ENCODE results near the gene MAP1LC3A. TPM values are rescaled to one million over a fixed set of nuclear protein-coding genes. Genes with fewer than 3 reads are reported as not detected.
A peak's percentile ranks its signal among the peaks of the same experiment; 100 is the strongest.

Gene MAP1LC3A
- total RNA-seq, 1 donor from 2014 or later = 11.0 TPM

DNA sequence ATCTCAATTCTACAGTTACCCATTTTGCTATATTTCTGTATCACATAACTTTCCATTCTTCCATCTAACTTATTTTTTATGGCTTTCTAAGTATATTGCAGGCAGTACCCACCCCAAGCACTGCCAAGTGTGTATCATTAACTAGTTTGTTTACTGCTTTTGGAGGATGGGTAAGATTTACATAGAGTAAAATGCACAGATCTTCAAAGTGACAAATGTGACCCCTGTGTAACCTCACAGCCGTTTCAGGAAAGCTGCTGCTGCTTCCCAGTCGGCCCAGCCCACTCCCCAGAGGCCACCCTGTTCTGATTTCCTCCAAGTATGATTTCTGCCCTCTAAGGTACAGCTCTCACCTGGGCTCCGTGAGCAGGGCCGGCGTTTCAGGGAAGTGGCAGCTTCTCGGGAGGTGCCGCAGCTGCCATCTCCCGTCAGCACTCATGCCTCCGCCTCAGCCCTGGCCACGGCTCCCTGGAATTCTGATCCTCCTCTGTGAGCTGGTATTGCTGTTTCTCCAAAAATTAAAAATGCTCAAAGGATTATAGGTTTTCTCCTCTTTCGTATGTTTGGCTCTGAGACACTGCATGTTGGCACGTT lies 15.0 kb upstream of the MAP1LC3A start:
- Histone ChIP-seq H3K36me3 (ENCODE audit: control insufficient read depth in 3 of 3, insufficient read depth in 3 of 3, low read length in 3 of 3) (peaks cover 17 to 27% (median 25%) of the 10 kb centered on the region in 3 donors), H3K9me3 (ENCODE audit: control insufficient read depth in 3 of 3, low read length in 3 of 3) (no peaks in the 10 kb centered on the region), H3K27me3 (ENCODE audit: control insufficient read depth in 3 of 3, insufficient read depth in 3 of 3, low read length in 3 of 3) (no peaks in the 10 kb centered on the region), H3K4me3 (ENCODE audit: low read length in 3 of 3) (no peak overlapping the region), H3K4me1 (ENCODE audit: control insufficient read depth in 3 of 3, insufficient read depth in 3 of 3, low read length in 3 of 3) (no peaks in the 10 kb centered on the region), H3K9ac (ENCODE audit: low read depth in 1 of 3, low read length in 3 of 3) (no peak overlapping the region), H3K27ac (ENCODE audit: low read depth, low read length) (no peak overlapping the region)

DNA sequence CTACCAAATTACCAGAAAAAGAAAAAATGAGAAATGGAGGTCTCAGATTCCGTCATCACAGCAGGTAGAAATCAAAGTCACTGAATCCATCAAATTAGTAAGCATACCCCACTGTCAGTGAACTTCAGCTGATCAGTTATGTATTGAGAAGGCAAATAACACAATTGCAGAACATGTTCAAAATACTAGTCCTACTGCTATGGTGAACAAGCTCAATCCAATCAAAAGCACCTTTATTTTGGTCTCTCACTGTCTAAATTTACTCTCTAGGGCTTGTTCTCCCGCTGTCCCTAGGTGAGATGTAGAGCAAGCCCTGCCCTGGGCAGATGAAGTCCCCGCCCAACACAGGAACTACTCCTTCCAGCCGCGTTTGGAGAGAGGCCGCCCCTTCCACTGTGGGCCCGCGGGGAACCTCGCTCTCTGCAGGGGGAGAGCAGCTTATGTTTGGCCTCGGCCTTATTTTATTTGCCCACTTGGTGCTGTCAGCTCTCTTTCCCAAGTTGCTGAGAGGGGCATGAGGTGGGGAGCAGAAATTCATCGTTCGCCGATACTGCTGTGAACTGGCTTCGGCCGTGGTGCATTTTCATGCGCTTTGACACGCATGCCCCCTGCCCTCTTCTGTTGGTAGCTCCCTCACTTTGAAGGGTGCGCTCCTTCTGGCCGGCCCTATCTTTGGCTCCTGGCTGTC lies 14.3 kb upstream of the MAP1LC3A start:
- H3K36me3 ChIP-seq (ENCODE audit: control insufficient read depth in 3 of 3, insufficient read depth in 3 of 3, low read length in 3 of 3) = peaks cover 17 to 27% (median 19%) of the 10 kb centered on the region in 3 donors
- H3K9me3 ChIP-seq (ENCODE audit: control insufficient read depth in 3 of 3, low read length in 3 of 3) = no peaks in the 10 kb centered on the region
- no peaks in the 10 kb centered on the region for H3K27me3 ChIP-seq (ENCODE audit: control insufficient read depth in 3 of 3, insufficient read depth in 3 of 3, low read length in 3 of 3)
- H3K27ac ChIP-seq (ENCODE audit: low read depth, low read length) = no peak overlapping the region
- no peaks in the 10 kb centered on the region for H3K4me1 ChIP-seq (ENCODE audit: control insufficient read depth in 3 of 3, insufficient read depth in 3 of 3, low read length in 3 of 3)
- H3K9ac ChIP-seq (ENCODE audit: low read depth in 1 of 3, low read length in 3 of 3) = no peak overlapping the region
- no peak overlapping the region for H3K4me3 ChIP-seq (ENCODE audit: low read length in 3 of 3)

DNA sequence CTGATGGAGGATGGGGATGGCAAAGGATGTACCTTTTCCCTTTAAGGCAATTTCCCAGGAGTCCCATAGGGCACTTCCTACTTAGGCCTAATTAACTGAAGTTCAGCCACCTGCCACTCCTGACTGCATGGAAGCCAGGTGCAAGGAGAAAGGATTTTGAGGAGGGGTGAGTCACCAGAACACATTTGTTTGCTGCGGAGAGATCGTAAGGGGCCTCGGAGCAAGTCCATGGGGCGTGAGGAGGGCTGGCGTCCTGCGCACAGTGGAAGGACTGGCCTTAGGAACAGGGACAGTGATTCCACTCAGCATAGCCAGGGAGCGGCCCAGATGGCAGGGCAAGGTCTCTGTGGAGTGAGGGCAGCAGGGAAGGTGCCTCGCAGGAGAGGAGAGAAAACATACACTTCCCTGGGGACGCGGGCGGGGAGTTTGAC lies 11.8 kb upstream of the MAP1LC3A start:
- H3K36me3 ChIP-seq (ENCODE audit: control insufficient read depth in 3 of 3, insufficient read depth in 3 of 3, low read length in 3 of 3) = peaks cover 2 to 7% (median 5%) of the 10 kb centered on the region in 3 donors

DNA sequence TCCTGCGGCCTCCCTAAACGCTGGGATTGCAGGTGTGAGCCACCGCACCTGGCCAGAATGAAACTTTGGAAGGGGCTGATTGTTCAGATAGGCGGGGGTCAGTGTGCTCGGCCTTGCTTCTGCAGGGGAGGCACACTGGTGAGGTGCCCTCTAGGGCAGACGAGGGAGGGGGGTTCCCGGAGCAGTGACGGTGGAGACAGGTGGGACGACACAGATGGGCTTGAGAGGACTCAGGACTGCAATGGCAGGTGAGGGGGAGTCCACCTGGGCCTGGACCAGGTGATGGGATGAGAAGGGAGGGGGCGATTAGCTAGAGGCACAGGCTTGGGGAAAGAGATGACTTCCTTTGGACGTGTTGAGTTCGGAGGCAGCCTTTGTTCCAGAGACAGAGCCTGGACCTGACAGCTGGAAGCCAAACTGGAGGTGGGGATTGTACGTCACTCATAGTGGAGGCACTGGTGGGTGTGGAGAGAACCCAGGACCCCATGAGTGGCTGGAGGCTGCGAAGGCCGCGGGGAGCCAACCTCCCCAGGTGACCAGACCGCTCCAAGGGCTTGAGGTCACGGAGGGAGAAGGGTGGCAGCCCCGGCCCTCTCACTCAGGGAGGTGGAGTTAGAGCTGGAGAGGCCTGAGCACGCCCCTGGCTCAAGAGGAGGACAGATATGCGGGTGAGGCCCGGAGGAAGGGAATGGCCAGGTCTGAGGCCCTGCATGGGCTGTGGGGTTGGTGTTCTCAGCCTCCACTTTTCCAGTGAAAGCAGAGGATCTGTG lies 10.5 kb upstream of the MAP1LC3A start:
- Histone ChIP-seq H3K27me3 (ENCODE audit: control insufficient read depth in 3 of 3, insufficient read depth in 3 of 3, low read length in 3 of 3) (no peaks in the 10 kb centered on the region), H3K9me3 (ENCODE audit: control insufficient read depth in 3 of 3, low read length in 3 of 3) (no peaks in the 10 kb centered on the region), H3K4me3 (ENCODE audit: low read length in 3 of 3) (no peak overlapping the region), H3K27ac (ENCODE audit: low read depth, low read length) (no peak overlapping the region), H3K36me3 (ENCODE audit: control insufficient read depth in 3 of 3, insufficient read depth in 3 of 3, low read length in 3 of 3) (no peaks in the 10 kb centered on the region), H3K4me1 (ENCODE audit: control insufficient read depth in 3 of 3, insufficient read depth in 3 of 3, low read length in 3 of 3) (peaks cover 0 to under 1% (median 0%) of the 10 kb centered on the region in 3 donors), H3K9ac (ENCODE audit: low read depth in 1 of 3, low read length in 3 of 3) (no peak overlapping the region)

More for the DNA sequence above, 11.8 kb upstream of the MAP1LC3A start:
- no peaks in the 10 kb centered on the region for H3K4me1 ChIP-seq (ENCODE audit: control insufficient read depth in 3 of 3, insufficient read depth in 3 of 3, low read length in 3 of 3)
- no peaks in the 10 kb centered on the region for H3K27me3 ChIP-seq (ENCODE audit: control insufficient read depth in 3 of 3, insufficient read depth in 3 of 3, low read length in 3 of 3)
- no peak overlapping the region for H3K9ac ChIP-seq (ENCODE audit: low read depth in 1 of 3, low read length in 3 of 3)
- no peak overlapping the region for H3K27ac ChIP-seq (ENCODE audit: low read depth, low read length)
- no peaks in the 10 kb centered on the region for H3K9me3 ChIP-seq (ENCODE audit: control insufficient read depth in 3 of 3, low read length in 3 of 3)
- H3K4me3 ChIP-seq (ENCODE audit: low read length in 3 of 3) = no peak overlapping the region

DNA sequence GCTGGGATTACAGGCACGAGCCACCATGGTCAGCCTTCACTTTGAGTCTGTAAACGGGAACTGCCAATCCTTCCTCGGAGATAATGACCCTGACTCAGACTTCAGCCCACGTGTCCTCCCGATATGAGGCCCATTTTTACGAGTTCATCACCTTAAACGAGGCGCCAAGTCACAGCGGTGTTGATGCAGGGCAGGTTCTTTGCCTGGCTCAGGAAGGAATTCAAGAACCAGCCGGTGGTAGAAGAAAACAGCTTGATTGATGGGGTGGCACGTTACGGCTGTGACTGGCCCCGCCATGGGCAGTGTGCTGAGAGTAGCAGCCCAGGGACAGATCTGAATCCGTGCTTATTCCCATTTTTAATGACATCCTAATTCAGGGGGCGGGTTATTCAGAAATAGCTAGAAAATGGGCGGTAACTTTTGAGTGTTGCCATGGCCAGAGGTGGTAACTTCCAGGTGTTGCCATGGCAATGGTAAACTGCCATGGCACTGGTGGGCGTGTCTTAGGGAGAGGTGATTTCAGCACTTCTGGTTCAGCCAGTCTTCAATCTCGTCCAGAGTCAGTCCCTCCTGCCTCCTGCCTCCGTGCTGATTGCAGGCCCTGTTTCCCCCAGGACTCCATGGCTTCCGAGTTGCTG lies 9.1 kb upstream of the MAP1LC3A start:
- no peaks in the 10 kb centered on the region for H3K27me3 ChIP-seq (ENCODE audit: control insufficient read depth in 3 of 3, insufficient read depth in 3 of 3, low read length in 3 of 3)
- H3K36me3 ChIP-seq (ENCODE audit: control insufficient read depth in 3 of 3, insufficient read depth in 3 of 3, low read length in 3 of 3) = no peaks in the 10 kb centered on the region
- no peak overlapping the region for H3K27ac ChIP-seq (ENCODE audit: low read depth, low read length)
- H3K9ac ChIP-seq (ENCODE audit: low read depth in 1 of 3, low read length in 3 of 3) = no peak overlapping the region
- peaks cover 3 to 9% (median 5%) of the 10 kb centered on the region in 3 donors for H3K4me1 ChIP-seq (ENCODE audit: control insufficient read depth in 3 of 3, insufficient read depth in 3 of 3, low read length in 3 of 3)
- H3K4me3 ChIP-seq (ENCODE audit: low read length in 3 of 3) = no peak overlapping the region
- no peaks in the 10 kb centered on the region for H3K9me3 ChIP-seq (ENCODE audit: control insufficient read depth in 3 of 3, low read length in 3 of 3)

DNA sequence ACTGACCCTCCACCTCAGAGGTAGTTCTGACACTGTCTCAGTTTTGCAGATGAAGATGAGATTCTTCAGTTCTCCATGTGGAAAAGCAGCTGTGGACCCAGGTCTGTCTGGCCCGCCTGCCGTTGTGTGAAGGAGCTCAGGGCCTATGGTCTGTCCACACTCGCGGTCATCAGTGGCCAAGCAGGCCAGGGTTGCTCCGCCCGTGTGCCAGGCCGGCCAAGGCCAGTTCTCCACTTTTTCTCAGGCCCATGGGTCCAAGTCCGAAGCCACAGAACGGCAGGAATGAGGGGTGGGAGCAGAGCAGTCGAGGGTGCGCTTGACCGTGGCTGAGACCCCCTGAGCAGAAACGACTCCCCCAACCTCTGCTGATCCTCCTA lies 8.6 kb upstream of the MAP1LC3A start:
- H3K27ac ChIP-seq (ENCODE audit: low read depth, low read length) = no peak overlapping the region
- no peak overlapping the region for H3K4me3 ChIP-seq (ENCODE audit: low read length in 3 of 3)
- H3K36me3 ChIP-seq (ENCODE audit: control insufficient read depth in 3 of 3, insufficient read depth in 3 of 3, low read length in 3 of 3) = no peaks in the 10 kb centered on the region

DNA sequence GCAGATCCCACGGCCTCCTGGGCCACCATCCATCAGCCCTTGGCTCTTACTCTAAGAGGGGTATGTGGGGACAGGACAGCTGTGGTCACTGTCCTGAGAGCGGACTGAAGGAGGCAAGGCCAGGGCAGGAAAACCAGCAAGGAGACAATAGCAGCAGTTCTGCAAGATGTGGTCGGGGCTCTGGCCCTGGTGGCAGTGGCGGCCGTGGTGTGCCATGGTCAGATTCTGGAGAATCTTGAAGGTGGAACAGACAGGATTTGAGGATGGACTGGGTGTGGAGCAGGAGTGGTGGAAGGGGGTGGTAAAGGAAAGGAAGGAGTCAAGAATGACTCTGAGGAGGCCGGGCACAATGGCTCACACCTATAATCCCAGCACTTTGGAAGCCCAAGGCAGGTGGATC lies 5.9 kb upstream of the MAP1LC3A start:
- H3K27me3 ChIP-seq (ENCODE audit: control insufficient read depth in 3 of 3, insufficient read depth in 3 of 3, low read length in 3 of 3) = no peaks in the 10 kb centered on the region
- no peak overlapping the region for H3K9ac ChIP-seq (ENCODE audit: low read depth in 1 of 3, low read length in 3 of 3)
- no peak overlapping the region for H3K4me3 ChIP-seq (ENCODE audit: low read length in 3 of 3)
- H3K4me1 ChIP-seq (ENCODE audit: control insufficient read depth in 3 of 3, insufficient read depth in 3 of 3, low read length in 3 of 3) = peaks cover 3 to 11% (median 5%) of the 10 kb centered on the region in 3 donors
- no peaks in the 10 kb centered on the region for H3K9me3 ChIP-seq (ENCODE audit: control insufficient read depth in 3 of 3, low read length in 3 of 3)
- no peaks in the 10 kb centered on the region for H3K36me3 ChIP-seq (ENCODE audit: control insufficient read depth in 3 of 3, insufficient read depth in 3 of 3, low read length in 3 of 3)
- no peak overlapping the region for H3K27ac ChIP-seq (ENCODE audit: low read depth, low read length)

More for the DNA sequence above, 8.6 kb upstream of the MAP1LC3A start:
- no peaks in the 10 kb centered on the region for H3K9me3 ChIP-seq (ENCODE audit: control insufficient read depth in 3 of 3, low read length in 3 of 3)
- H3K9ac ChIP-seq (ENCODE audit: low read depth in 1 of 3, low read length in 3 of 3) = no peak overlapping the region
- H3K27me3 ChIP-seq (ENCODE audit: control insufficient read depth in 3 of 3, insufficient read depth in 3 of 3, low read length in 3 of 3) = no peaks in the 10 kb centered on the region
- peaks cover 3 to 9% (median 5%) of the 10 kb centered on the region in 3 donors for H3K4me1 ChIP-seq (ENCODE audit: control insufficient read depth in 3 of 3, insufficient read depth in 3 of 3, low read length in 3 of 3)

DNA sequence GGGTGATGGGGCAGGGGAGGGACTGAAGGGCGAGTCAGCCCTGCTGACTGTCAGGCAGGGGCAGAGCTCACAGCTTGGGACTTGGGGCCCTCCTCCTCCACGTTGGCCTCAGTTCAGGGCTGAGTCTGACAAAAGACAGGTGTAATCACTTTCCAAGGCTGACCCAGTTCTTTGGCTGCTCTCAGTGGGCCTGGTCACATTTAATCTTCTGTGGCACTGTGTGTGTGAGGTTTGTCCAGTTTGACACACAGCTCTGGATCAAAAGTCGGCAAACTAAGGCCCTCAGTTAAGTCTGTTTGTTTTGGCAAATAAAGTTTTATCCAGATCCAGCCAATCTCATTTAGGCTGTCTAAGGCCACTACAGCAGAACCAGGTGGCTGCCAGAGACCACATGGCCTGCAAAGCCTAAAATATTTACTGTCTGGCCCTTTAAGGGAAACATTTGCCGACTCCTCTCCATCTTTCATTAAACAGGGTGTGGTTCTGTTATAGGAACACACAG lies 5.1 kb upstream of the MAP1LC3A start:
- no peaks in the 10 kb centered on the region for H3K9me3 ChIP-seq (ENCODE audit: control insufficient read depth in 3 of 3, low read length in 3 of 3)
- peaks cover 3 to 19% (median 10%) of the 10 kb centered on the region in 3 donors for H3K4me1 ChIP-seq (ENCODE audit: control insufficient read depth in 3 of 3, insufficient read depth in 3 of 3, low read length in 3 of 3)
- H3K36me3 ChIP-seq (ENCODE audit: control insufficient read depth in 3 of 3, insufficient read depth in 3 of 3, low read length in 3 of 3) = no peaks in the 10 kb centered on the region
- H3K27ac ChIP-seq (ENCODE audit: low read depth, low read length) = no peak overlapping the region
- no peaks in the 10 kb centered on the region for H3K27me3 ChIP-seq (ENCODE audit: control insufficient read depth in 3 of 3, insufficient read depth in 3 of 3, low read length in 3 of 3)
- no peak overlapping the region for H3K4me3 ChIP-seq (ENCODE audit: low read length in 3 of 3)
- H3K9ac ChIP-seq (ENCODE audit: low read depth in 1 of 3, low read length in 3 of 3) = peak overlapping the region in 1 of 3 donors; percentile 11

DNA sequence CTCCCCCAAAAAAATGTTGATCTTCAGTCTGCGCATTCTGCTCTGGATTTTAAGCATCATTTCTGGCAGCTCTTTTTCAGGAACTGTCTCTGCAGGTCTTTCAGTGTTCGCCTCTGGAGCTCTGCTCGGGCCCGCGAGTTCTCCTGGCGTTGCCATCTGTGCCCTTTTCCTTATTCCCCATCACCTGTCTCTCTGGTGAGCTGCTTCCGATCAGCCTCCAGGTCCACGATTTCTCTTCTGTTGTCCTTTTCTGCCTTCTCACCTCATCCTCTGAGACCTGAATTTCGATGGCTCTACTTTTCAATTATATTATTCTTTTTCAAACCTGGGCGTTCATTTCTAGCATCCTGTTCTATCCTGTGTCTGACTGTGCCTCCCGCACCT lies 590 bp upstream of the MAP1LC3A start:
- H3K9me3 ChIP-seq (ENCODE audit: control insufficient read depth in 3 of 3, low read length in 3 of 3) = no peaks in the 10 kb centered on the region
- peak overlapping the region; percentile 71 to 86 (median 85) for H3K4me3 ChIP-seq (ENCODE audit: low read length in 3 of 3)
- peak overlapping the region; percentile 89 for H3K27ac ChIP-seq (ENCODE audit: low read depth, low read length)
- peaks cover 0 to 2% (median 0%) of the 10 kb centered on the region in 3 donors for H3K36me3 ChIP-seq (ENCODE audit: control insufficient read depth in 3 of 3, insufficient read depth in 3 of 3, low read length in 3 of 3)
- peaks cover 3 to 23% (median 15%) of the 10 kb centered on the region in 3 donors for H3K4me1 ChIP-seq (ENCODE audit: control insufficient read depth in 3 of 3, insufficient read depth in 3 of 3, low read length in 3 of 3)
- H3K27me3 ChIP-seq (ENCODE audit: control insufficient read depth in 3 of 3, insufficient read depth in 3 of 3, low read length in 3 of 3) = no peaks in the 10 kb centered on the region
- peak overlapping the region; percentile 88 to 93 (median 89) for H3K9ac ChIP-seq (ENCODE audit: low read depth in 1 of 3, low read length in 3 of 3)
